Testis (tissue), 2 donors: ENCODE data around the gene DPP6.

Source experiments
- CTCF ChIP-seq, 3 experiments: fragments of 450-650 bp in 2 of 3; fragments of 200-600 bp in 1 of 3; sonication (generic) in 1 of 3; IDR thresholded peaks; one replicate each; pipeline ENCODE4 v1.5.1; 2016 to 2019; ENCODE audit warnings: antibody characterized with exemption in 3 of 3, mild to moderate bottlenecking in 2 of 3, moderate library complexity in 1 of 3
- POLR2A ChIP-seq: fragments of 450-650 bp; IDR thresholded peaks from one replicate; pipeline ENCODE4 v1.6.1; 2017; ENCODE audit warnings: antibody characterized with exemption, mild to moderate bottlenecking, moderate library complexity

GRCh38 chr7:154795014-154795413 is 742.8 kb downstream of the DPP6 start:
- TF ChIP-seq CTCF (IDR thresholded peaks at IDR 0.05), result no peak
- TF ChIP-seq POLR2A, result no peak
